HG02642 (cell line): ENCODE results near the gene PROB1.
"Not testable (repeated sequence)": the region's sequence is repeated elsewhere in the genome, so short reads cannot be mapped to it uniquely, and the experiment has no call there.

Experiments
- ATAC-seq: cut with Tn5 transposase; IDR thresholded peaks from one replicate; pipeline ENCODE4 v1.9.1; 2021; ENCODE audit warnings: mild to moderate bottlenecking; ENCODE audit not compliant: unreplicated experiment, poor library complexity

Gene PROB1

GRCh38 chr5:139383275-139383992 lies 11.5 kb downstream of the PROB1 start, which contains the start of gene SLC23A1:
TSS of gene SLC23A1 (minus strand) at chr5:139383297. CDS start at chr5:139383253, 44 bp downstream.
- ATAC-seq = no peak

- ATAC-seq = no peak
These were observed 12.1 kb downstream of the PROB1 start for GRCh38 chr5:139382807-139383206.

DNA sequence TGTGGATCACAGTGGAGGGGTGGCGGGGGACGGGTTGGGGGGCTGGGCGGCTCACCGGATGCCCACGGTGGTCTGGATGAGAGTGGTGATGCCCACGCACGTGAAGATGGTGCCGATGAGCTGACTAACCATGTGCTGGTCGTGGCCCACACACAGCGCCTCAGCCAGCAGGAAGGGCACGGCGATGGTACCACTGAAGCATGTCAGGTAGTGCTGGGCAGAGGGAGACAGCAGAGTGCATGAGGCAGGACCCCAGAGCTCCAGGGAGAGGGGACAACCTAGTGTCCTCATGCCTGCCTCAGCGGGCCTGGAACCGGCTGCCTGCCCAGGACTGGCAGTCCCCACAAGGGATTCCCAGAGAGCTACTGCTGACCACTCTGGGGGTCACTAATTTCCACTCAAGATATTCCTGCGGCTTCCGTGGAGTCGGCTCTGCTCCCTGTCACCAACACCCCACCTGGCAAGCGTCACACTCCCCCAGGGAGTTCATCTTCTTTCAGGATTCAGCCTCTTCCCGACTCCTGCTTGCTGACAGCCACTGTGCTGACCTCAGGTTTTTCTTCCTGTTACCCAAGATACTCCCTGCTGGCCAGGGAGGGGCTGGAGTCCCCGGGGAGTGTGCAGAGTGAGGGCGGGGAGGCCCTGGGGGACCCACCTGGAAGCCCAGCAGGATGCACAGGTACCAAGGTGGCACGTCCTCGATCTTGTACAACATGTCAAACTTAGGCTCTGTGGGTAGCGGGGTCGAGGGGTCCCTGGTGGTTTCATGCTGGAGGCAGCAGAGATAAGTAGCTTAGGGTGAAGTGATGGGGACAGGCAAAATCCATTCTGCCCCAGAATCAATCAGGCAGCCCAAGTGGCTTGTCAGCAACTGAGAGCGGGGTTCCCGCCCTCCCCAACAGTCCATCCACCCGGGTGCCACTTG lies 12.8 kb downstream of the PROB1 start:
- no peak for ATAC-seq

GRCh38 chr5:139379626-139380449 lies 15.1 kb downstream of the PROB1 start:
- ATAC-seq = no peak

DNA sequence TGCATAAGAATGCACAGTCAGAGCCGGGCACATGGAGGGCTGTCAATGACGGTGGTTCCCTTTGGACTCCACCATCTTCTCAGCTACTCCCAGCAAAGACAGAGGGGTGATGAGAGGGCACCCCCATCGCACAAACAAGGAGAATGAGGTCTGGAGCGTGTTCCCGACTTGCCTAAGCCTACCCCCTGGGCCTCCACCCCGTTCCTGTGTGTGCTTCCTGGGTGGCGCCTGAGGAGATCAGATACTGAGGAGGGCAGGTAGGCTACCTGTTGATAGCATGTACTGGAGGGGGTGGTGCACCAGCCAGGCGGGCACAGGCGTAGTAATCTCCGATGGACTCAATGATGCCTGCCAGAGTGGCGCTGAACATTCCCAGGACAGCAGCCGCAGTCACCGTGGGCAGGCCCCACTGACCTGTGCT lies 16.0 kb downstream of the PROB1 start:
- no peak for ATAC-seq

DNA sequence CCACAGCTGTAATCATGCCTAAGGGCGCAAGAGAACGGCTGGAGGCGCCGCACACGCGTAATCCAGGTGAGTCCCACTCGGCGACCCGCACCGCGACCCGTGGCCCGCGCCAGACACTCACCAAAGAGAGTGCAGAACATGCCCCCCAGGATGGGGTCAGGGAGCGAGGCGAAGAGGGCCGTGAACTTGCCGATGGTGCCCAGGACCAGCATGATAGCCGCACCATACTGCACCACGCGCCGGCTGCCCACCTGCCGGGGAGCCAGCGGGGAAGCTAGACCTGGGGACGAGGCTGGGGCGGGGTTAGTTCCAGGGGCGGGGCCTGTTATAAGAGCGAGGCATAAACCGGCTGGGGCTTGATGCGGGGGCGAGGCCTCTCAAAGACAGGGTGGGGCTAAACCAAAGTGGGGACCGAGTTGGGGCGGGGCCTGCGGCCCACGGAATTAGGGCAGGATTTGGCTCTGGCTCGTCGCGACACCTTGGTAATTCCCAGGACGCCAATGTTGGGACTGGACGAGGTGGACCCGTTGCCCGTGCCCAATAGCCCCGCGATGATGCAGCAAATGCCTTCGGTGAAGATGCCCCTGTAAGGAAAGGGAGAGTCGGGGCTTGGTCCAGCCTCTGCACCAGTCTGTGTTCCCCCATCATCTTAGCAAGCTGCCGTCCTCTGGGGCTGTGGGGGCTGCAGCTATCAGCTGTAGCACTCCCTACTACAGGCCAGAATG lies 16.6 kb downstream of the PROB1 start:
- no peak for ATAC-seq

GRCh38 chr5:139377226-139377625 lies 17.7 kb downstream of the PROB1 start:
- ATAC-seq = no peak

- no peak for ATAC-seq
These were observed 18.5 kb downstream of the PROB1 start for GRCh38 chr5:139376364-139376763.

- no peak for ATAC-seq
These were observed 20.0 kb downstream of the PROB1 start for GRCh38 chr5:139374909-139375308.

DNA sequence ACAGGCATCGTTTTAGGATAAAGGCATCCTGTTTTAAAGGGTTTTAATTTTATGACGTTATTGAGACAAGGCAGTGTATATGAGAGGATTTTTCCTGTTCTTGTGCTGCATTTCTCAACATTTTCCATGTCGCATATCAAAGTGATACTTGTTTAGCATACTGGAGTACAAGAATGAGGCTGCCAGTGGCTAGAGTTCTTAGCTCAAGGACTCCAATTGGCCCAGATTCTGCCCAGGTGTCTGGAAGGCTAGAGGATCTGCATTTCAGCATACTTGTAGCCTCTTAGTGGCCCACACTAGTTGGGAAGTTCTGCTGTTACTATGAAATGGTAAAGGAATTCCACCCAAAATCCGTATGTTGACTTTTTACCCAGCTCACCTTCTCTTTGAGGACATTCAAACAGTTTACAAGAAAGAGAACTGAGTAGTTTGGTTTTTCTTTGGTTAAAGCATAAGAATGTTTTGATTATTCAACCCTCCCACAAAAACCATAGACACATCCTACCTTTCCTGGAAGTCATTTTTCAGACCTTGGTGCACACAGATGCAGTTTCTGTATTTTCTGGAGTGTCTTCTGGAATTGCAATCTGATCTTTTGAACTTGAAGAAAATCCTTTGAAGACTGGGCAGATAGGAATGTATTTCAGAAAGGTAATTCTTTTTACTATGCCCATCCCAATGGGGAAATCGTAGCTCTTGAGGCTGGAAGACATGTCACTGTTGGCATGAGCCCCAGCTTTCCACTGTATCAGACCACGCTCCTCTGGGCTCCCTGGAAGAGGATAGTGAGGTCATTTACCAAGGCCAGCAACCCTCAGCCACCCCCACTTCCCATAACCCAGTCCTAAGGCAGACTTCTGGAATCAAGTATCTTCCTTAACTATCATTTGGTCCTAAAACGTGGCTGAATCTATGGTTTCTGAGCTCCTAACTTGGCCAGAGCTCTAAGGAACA lies 23.1 kb downstream of the PROB1 start:
- ATAC-seq = no peak

GRCh38 chr5:139369181-139369580 lies 25.7 kb downstream of the PROB1 start:
- ATAC-seq = no peak

GRCh38 chr5:139368613-139369012 lies 26.3 kb downstream of the PROB1 start:
- ATAC-seq = no peak

DNA sequence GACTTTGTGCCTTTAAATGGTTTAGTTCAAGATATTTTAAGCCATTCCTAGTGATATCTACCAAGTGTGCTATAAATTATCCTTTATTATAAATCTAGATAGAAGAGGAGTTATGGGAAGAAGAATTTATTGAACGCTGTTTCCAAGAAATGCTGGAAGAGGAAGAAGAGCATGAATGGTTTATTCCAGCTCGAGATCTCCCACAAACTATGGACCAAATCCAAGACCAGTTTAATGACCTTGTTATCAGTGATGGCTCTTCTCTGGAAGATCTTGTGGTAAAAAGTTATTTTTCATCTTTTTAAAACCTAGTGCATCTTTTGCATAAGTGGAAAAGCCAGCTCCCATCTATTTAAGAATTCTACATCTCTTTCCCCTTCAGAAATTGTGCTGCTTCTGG lies 30.4 kb downstream of the PROB1 start:
- no peak for ATAC-seq

DNA sequence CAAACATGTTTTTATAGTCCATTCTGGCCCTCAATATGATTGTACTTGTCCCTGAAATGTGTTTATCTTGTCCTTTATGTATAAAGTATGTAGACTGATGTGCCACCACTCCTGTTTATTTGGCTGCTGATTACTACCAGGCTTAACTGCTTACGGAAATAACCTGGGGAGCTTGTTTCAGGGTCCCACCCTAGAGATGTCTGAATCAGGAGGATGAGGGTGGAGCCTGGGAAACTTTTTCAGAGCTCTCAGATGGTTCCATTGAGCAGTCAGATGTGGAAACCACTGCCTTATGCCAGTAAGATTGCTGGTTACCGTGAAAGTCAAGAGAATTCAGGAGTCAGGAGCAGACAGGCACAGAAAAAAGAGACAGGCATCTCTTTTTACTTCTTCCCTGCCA lies 31.0 kb downstream of the PROB1 start:
- no peak for ATAC-seq

GRCh38 chr5:139361835-139362429 lies 33.0 kb downstream of the PROB1 start:
- no peak for ATAC-seq

DNA sequence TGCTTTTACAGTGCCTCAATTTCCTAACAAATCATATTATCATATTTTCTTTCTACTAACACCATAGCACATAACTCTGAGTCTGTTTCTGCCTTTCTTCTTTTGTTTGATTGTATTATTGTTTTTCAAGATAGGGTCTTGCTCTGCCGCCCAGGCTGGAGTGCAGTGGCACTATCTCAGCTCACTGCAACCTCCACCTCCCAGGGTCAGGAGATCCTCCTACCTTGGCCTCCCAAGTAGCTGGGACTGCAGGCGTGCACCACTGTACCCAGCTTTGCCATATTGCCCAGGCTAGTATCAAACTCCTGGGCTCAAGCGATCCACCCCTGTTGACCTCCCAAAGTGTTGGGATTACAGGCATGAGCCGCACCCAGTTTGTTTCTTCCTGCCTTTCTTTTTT lies 34.5 kb downstream of the PROB1 start:
- ATAC-seq = no peak

- no peak for ATAC-seq
These were observed 36.8 kb downstream of the PROB1 start for GRCh38 chr5:139358064-139358463.

GRCh38 chr5:139355900-139356299 lies 39.0 kb downstream of the PROB1 start:
- not testable (repeated sequence) for ATAC-seq
